OCI-LY3 (cell line): ENCODE measurements around the gene SHTN1.

Experiments
- EZH2phosphoT487 ChIP-seq: fragments of 200-600 bp; shearing (Covaris generic); IDR thresholded peaks from 2 replicates; pipeline ENCODE4 v1.6.1; 2018; ENCODE audit warnings: antibody characterized with exemption, mixed run types, low read depth
- TF ChIP-seq, protein P1 (sequence below): fragments of 200-600, 300-600 bp; sonication (generic); IDR thresholded peaks from 2 replicates; pipeline ENCODE4 v1.5.1; 2014; ENCODE audit warnings: antibody characterized with exemption, low read length, low read depth

DNA sequence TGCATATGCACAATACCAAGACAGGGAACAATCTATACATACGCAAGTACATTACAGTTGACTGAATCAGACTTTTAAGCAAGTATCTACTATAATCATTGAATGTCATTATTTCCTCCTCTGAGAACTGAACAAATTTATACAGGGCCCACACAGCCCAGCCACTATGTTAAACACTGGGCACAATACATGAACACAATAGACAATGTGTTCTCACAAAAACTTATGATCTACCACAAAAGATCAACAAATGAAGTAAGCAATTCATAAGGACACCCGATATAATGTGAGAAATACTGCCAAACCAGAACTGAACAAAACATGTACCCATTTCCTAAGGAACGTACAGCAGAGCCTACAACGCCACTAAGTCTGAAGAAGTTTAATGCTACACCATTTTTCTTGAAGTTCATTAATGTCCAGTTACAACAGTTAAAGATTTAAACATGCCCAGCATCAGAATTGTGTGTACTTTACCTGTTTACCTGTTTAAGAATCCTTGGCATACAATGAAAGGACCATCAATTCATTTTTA is 31.5 kb downstream of the SHTN1 start:
- TF ChIP-seq, protein P1, sequence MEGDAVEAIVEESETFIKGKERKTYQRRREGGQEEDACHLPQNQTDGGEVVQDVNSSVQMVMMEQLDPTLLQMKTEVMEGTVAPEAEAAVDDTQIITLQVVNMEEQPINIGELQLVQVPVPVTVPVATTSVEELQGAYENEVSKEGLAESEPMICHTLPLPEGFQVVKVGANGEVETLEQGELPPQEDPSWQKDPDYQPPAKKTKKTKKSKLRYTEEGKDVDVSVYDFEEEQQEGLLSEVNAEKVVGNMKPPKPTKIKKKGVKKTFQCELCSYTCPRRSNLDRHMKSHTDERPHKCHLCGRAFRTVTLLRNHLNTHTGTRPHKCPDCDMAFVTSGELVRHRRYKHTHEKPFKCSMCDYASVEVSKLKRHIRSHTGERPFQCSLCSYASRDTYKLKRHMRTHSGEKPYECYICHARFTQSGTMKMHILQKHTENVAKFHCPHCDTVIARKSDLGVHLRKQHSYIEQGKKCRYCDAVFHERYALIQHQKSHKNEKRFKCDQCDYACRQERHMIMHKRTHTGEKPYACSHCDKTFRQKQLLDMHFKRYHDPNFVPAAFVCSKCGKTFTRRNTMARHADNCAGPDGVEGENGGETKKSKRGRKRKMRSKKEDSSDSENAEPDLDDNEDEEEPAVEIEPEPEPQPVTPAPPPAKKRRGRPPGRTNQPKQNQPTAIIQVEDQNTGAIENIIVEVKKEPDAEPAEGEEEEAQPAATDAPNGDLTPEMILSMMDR: no peak
- TF ChIP-seq EZH2phosphoT487: no peak
